Subcutaneous abdominal adipose tissue (tissue), 5 donors: ENCODE results near the gene ACTN3.

Experiments used
- H3K27ac ChIP-seq: one replicate; pipeline ENCODE4 v1.7.0; 2013; ENCODE audit warnings: low read depth, mild to moderate bottlenecking, inconsistent platforms, low read length, moderate library complexity
- H3K27me3 ChIP-seq, 5 donors: one replicate each; pipeline ENCODE4 v1.7.0; 2013; ENCODE audit warnings: low read length in 5 of 5, inconsistent platforms in 1 of 5; ENCODE audit not compliant: control insufficient read depth in 5 of 5, insufficient read depth in 4 of 5
- H3K36me3 ChIP-seq, 5 donors: one replicate each; pipeline ENCODE4 v1.7.0; 2013; ENCODE audit warnings: low read length in 5 of 5; ENCODE audit not compliant: control insufficient read depth in 5 of 5, insufficient read depth in 5 of 5
- H3K4me1 ChIP-seq, 5 donors: one replicate each; pipeline ENCODE4 v1.7.0; 2013; ENCODE audit warnings: low read length in 5 of 5, mild to moderate bottlenecking in 3 of 5, moderate library complexity in 1 of 5; ENCODE audit not compliant: control insufficient read depth in 5 of 5, insufficient read depth in 5 of 5
- H3K4me3 ChIP-seq, 5 donors: one replicate each; pipeline ENCODE4 v1.7.0; 2013; ENCODE audit warnings: low read length in 5 of 5, low read depth in 1 of 5
- H3K9ac ChIP-seq, 5 donors: one replicate each; pipeline ENCODE4 v1.7.0; 2013; ENCODE audit warnings: low read length in 5 of 5, mild to moderate bottlenecking in 4 of 5, moderate library complexity in 3 of 5
- H3K9me3 ChIP-seq, 5 donors: one replicate each; pipeline ENCODE4 v1.7.0; 2013; ENCODE audit warnings: low read length in 5 of 5; ENCODE audit not compliant: control insufficient read depth in 5 of 5
- donor health status: healthy.
- donor health status: healthy.
- donor health status: healthy.
- donor health status: healthy.
- donor health status: healthy.

ACTN3 gene

DNA sequence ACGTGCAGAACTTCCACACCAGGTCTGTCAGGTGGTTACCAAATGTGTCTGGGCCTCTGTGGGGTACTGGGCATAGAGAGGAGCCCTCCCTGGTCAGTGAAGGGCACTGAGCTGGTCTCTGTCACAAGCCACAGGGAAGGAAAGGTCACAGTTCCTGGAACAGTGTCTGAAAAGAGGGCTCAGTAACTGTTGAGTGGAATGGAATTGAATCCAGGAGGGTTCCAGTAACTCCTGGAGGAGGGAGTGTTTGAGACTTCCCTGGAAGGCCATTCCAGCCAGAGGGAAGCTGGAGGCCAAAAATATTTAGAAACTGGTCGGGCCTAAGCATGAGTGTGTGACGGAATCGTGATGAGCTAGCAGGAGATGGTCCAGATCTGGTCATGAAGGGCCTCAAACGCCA lies 7.9 kb downstream of the ACTN3 start:
- peaks cover 0 to 7% (median 5%) of the 10 kb centered on the region in 5 donors for H3K4me1 ChIP-seq

DNA sequence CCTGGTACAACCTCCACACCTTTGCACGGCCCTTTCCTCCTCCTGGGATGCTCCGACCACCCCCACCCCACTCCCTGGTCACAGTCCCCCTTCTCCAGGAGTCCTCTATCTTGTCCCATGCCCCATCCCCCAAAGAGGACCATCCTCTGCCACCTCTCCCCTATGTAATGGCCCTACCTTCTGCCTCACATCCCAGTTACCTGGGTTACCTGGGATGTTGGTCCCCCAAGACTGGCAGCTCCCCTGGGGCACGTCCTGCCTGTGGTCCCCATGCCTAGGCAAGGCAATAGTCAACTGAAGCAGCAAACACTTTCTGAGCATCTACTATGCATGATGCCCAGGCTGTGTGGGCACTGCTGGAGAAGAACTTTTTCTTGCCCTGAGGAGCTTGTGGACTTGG lies 8.7 kb downstream of the ACTN3 start:
- Histone ChIP-seq H3K27ac (no peak overlapping the region), H3K4me3 (no peak overlapping the region), H3K27me3 (peaks cover 0 to 16% (median 7%) of the 10 kb centered on the region in 5 donors), H3K36me3 (no peaks in the 10 kb centered on the region), H3K4me1 (peaks cover 0 to 7% (median 5%) of the 10 kb centered on the region in 5 donors), H3K9me3 (no peaks in the 10 kb centered on the region), H3K9ac (no peak overlapping the region)

More for the DNA sequence above, 7.9 kb downstream of the ACTN3 start:
- no peak overlapping the region for H3K27ac ChIP-seq
- no peak overlapping the region for H3K4me3 ChIP-seq
- no peaks in the 10 kb centered on the region for H3K9me3 ChIP-seq
- H3K9ac ChIP-seq: no peak overlapping the region
- peaks cover 0 to 16% (median 7%) of the 10 kb centered on the region in 5 donors for H3K27me3 ChIP-seq
- H3K36me3 ChIP-seq: no peaks in the 10 kb centered on the region

DNA sequence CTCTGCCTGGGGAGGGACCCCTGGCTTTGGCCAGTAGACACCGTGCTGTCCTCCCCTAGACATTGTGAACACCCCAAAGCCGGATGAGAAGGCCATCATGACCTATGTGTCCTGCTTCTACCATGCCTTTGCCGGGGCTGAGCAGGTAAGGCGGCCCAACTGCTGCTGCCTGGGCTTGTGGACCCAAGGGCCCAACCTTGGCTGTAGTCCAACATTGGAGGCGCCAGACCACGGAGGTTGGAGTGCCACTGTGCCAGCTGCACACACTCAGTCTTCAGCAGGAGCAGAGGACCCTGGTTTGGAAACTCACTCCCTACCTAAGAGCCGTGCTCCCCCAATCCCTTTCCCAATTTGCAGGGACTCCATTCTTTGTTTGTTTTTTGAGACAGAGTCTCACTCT lies 9.4 kb downstream of the ACTN3 start:
- Histone ChIP-seq H3K9ac (no peak overlapping the region), H3K4me3 (no peak overlapping the region), H3K27ac (no peak overlapping the region), H3K4me1 (peaks cover 0 to 7% (median 5%) of the 10 kb centered on the region in 5 donors), H3K36me3 (no peaks in the 10 kb centered on the region), H3K9me3 (no peaks in the 10 kb centered on the region), H3K27me3 (peaks cover 0 to 16% (median 7%) of the 10 kb centered on the region in 5 donors)

DNA sequence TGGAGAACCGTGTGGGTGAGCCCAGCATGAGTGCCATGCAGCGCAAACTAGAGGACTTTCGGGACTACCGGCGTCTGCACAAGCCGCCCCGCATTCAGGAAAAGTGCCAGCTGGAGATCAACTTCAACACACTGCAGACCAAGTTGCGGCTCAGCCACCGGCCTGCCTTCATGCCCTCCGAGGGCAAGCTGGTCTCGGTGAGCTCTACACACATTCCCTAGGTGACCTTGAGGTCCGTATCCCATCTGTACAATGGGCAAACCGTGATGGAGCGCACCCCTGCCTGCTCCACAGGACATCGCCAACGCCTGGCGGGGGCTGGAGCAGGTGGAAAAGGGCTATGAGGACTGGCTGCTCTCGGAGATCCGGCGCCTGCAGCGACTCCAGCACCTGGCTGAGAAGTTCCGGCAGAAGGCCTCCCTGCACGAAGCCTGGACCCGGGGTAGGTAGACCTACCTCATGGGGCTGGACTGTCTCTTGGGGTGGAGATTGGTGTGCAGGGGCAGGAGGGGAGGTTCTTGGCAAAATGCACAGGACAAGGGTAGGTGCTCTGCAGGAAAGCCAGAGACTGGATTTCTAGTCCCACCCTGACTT lies 11.1 kb downstream of the ACTN3 start:
- Histone ChIP-seq H3K27me3 (peaks cover 0 to 16% (median 7%) of the 10 kb centered on the region in 5 donors), H3K4me1 (peaks cover 0 to 7% (median 5%) of the 10 kb centered on the region in 5 donors), H3K27ac (no peak overlapping the region)

DNA sequence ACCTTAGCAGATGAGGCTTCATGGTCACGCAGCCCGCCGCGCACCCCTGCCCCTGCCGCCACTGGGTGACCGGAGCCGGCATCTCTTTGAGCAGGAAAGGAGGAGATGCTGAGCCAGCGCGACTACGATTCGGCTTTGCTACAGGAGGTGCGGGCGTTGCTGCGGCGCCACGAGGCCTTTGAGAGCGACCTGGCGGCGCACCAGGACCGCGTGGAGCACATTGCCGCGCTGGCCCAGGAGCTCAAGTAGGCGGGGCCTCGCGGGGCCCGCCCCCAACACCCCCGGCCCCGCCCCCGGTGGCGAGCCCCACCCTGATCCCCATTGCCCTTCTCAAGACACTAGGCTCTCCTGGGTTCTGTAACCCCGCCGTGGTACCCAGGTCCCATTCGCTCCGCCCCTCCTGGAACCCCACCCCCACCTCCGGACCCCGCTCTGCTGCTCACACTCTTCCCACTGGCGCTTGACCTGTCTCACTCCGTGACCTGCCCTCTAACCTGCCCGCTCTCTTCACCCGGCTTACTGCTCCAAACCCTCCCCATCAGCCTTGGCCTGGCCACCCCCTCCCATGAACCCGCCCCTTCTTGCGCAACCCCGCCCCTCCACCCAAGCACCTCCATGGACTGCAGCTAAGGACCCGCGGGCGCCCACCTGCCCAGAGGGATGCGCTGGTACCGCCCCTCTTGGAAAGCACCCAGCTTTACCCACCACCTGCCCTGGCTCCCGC lies 12.6 kb downstream of the ACTN3 start:
- Histone ChIP-seq H3K4me3 (no peak overlapping the region), H3K27me3 (peaks cover 0 to 16% (median 7%) of the 10 kb centered on the region in 5 donors), H3K27ac (no peak overlapping the region), H3K9ac (no peak overlapping the region), H3K9me3 (no peaks in the 10 kb centered on the region), H3K4me1 (peaks cover 0 to 7% (median 5%) of the 10 kb centered on the region in 5 donors), H3K36me3 (peaks cover 0 to 25% (median 8%) of the 10 kb centered on the region in 5 donors)

More for the DNA sequence above, 11.1 kb downstream of the ACTN3 start:
- Histone ChIP-seq H3K4me3 (no peak overlapping the region), H3K9ac (no peak overlapping the region), H3K36me3 (peaks cover 0 to 11% (median 4%) of the 10 kb centered on the region in 5 donors), H3K9me3 (no peaks in the 10 kb centered on the region)

DNA sequence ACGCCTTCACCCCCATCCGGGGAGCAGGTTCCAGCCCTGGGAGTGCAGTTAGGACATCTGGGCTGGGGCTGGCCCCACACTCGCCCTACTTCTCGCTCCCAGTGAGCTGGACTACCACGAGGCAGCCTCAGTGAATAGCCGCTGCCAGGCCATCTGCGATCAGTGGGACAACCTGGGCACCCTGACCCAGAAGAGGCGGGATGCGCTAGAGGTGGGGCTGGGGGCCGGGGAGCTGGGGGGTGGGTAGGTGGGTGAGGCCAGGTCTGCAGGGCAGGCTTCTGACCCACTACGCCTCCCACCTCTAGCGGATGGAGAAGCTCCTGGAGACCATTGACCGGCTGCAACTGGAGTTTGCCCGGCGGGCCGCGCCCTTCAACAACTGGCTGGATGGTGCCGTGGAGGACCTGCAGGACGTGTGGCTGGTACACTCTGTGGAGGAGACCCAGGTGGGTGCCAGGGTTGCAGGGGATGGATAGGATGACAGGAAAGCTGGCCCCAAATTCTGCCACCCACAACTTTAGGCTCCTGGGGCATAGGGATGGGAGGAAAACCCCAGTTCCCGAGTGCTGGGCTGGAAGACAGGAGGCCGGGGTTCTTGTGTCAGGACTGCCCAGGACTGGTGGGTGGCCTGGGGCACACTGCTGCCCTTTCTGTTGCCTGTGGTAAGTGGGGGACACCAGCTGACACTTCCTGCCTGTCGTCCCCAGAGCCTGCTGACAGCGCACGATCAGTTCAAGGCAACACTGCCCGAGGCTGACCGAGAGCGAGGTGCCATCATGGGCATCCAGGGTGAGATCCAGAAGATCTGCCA lies 13.4 kb downstream of the ACTN3 start:
- H3K27me3 ChIP-seq: peaks cover 0 to 16% (median 4%) of the 10 kb centered on the region in 5 donors
- peaks cover 0 to 31% (median 16%) of the 10 kb centered on the region in 5 donors for H3K36me3 ChIP-seq
- no peaks in the 10 kb centered on the region for H3K9me3 ChIP-seq
- H3K27ac ChIP-seq: no peak overlapping the region
- H3K4me1 ChIP-seq: peaks cover 0 to 7% (median 5%) of the 10 kb centered on the region in 5 donors
- H3K4me3 ChIP-seq: no peak overlapping the region
- no peak overlapping the region for H3K9ac ChIP-seq

DNA sequence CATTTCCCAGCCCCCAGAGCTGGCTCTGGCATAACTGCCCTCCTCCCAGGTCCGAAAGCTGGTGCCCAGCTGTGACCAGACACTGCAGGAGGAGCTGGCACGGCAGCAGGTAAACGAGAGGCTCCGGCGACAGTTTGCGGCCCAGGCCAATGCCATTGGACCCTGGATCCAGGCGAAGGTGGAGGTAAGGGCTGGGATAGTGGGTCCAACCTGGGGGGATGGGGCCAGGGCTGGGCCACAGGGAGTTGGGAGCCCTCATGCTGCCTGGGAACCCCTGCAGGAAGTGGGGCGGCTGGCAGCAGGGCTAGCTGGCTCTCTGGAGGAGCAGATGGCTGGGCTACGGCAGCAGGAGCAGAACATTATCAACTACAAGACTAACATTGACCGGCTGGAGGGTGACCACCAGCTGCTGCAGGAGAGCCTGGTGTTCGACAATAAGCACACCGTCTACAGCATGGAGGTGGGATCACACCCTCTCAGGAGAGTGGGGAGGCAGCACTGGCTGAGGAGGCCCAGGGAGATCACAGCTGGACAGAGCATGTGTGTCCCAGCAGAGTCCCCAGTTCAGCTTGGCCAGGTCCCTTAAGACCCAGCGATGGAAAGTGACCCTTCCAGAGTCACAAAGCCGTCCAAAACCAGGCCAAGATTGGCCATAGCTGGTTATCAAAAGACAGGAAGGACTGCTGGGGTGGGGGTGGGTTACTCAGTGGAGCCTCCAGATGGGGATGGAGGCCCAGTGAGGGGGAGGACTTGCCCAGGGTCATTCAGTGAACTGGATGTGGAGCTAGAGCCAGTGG lies 14.7 kb downstream of the ACTN3 start:
- Histone ChIP-seq H3K9me3 (no peaks in the 10 kb centered on the region), H3K9ac (no peak overlapping the region), H3K27me3 (peaks cover 0 to 13% (median 4%) of the 10 kb centered on the region in 5 donors), H3K4me3 (no peak overlapping the region), H3K27ac (no peak overlapping the region), H3K4me1 (peaks cover 0 to 7% (median 5%) of the 10 kb centered on the region in 5 donors), H3K36me3 (peaks cover 0 to 39% (median 25%) of the 10 kb centered on the region in 5 donors)

DNA sequence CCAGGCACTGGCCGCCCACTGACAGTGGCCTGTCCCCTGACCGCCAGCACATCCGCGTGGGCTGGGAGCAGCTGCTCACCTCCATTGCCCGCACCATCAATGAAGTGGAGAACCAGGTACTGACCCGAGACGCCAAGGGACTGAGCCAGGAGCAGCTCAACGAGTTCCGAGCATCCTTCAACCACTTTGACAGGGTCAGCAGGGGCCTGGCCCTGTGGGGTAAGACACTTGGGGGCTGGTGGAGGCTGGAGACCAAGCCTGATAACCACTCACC lies 15.2 kb downstream of the ACTN3 start:
- peaks cover 0 to 39% (median 25%) of the 10 kb centered on the region in 5 donors for H3K36me3 ChIP-seq

DNA sequence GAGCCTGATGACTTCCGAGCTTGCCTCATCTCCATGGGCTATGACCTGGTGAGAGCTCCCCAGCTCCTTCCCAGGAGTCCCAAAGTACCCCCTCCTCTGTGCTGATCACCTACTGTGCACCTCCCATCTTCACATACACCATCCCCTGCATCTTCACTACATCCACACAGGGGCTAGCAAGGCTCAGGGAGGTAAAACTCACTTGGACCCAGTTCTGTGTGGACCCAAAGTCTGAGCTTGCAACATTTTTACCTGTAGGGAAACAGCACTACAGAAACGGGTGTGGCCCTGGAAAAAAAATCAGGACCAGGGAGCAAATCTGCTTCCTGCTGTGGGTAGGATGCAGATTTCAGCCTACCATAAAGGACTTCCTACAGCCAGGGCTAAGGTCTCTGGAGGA lies 15.6 kb downstream of the ACTN3 start:
- Histone ChIP-seq H3K4me1 (peaks cover 0 to 7% (median 5%) of the 10 kb centered on the region in 5 donors), H3K9me3 (no peaks in the 10 kb centered on the region), H3K4me3 (no peak overlapping the region), H3K9ac (no peak overlapping the region), H3K27ac (no peak overlapping the region), H3K36me3 (peaks cover 0 to 39% (median 25%) of the 10 kb centered on the region in 5 donors), H3K27me3 (peaks cover 0 to 9% (median 4%) of the 10 kb centered on the region in 5 donors)

More for the DNA sequence above, 15.2 kb downstream of the ACTN3 start:
- Histone ChIP-seq H3K27ac (no peak overlapping the region), H3K4me1 (peaks cover 0 to 7% (median 5%) of the 10 kb centered on the region in 5 donors), H3K9me3 (no peaks in the 10 kb centered on the region), H3K4me3 (no peak overlapping the region), H3K9ac (no peak overlapping the region), H3K27me3 (peaks cover 0 to 13% (median 4%) of the 10 kb centered on the region in 5 donors)
